HL-60/S4 treated with retinoic acid at 250 ng/mL for 4 days and 3 days (cell line): Measurements from ENCODE around the gene PDGFRB.

Experiments used
- in situ Hi-C: fragments of 300-500 bp; cut with MboI; formaldehyde crosslinking; loops from 2 replicates; pipeline ENCODE4 v1.7.0; 2022; ENCODE audit warnings: low sequenced_read_pairs

The PDGFRB gene

DNA sequence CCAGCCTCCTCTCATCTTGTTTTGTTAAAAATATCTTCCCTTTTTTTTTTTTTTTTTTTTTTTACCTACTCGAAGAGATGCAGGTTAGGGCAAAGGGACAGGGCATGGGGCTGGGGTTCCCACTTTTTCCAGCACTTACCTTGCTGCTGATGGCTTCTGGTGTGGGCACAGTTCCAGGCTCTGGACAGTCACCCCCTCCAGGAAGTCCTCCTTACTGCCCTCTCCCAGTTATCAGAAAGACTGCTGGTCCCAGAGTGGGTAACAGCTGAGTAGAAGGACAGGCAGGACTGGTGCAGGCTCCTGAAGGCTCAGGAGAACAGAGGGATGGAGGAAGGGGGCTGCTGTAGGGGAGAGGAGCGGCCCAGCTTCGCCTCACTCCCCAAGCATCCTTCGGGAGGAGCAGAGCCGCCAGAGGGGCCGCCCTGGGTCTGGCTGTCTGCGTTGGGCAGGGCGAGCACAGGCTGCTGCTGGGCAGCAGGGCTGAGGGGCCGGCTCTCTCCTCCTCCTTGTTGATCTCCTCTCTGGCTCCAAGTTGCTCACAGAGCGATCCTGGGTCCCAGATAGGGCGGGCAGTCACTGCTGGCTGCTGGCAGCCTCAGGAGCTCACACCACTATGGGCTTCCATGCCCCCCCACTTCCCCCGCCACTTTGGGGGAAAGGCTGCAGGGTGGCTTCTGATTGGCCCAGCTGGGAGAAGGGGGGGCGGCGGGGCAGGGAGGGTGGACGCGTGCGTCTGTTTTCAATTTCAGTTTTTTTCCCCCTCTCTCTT is at the start of gene PDGFRB:
Gene PDGFRB, minus strand, starts transcription at position 588 of the 769 bp plus-strand sequence. CDS start 18,798 bp downstream, outside the sequence.
- in situ Hi-C loops: no loop called here

DNA sequence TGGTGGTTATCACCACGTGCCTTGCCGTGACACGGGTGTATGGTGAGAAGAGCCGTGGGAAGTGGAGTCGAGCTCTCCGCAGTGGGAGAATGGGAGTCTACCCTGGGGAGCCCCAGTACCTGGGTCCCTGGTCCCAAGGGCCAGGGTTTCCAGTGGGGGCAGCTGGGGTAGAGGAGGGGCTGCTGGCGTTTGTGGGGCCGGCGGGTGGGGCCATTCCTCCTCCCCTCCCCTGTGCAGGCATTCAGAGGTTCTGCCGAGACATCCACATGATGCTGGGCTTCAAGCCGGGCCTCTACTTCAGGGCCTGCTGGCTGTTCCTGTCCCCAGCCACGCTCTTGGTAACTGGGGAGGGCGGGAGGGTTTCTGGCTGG is 48.9 kb upstream of the PDGFRB start:
- in situ Hi-C loops: no loop called here

DNA sequence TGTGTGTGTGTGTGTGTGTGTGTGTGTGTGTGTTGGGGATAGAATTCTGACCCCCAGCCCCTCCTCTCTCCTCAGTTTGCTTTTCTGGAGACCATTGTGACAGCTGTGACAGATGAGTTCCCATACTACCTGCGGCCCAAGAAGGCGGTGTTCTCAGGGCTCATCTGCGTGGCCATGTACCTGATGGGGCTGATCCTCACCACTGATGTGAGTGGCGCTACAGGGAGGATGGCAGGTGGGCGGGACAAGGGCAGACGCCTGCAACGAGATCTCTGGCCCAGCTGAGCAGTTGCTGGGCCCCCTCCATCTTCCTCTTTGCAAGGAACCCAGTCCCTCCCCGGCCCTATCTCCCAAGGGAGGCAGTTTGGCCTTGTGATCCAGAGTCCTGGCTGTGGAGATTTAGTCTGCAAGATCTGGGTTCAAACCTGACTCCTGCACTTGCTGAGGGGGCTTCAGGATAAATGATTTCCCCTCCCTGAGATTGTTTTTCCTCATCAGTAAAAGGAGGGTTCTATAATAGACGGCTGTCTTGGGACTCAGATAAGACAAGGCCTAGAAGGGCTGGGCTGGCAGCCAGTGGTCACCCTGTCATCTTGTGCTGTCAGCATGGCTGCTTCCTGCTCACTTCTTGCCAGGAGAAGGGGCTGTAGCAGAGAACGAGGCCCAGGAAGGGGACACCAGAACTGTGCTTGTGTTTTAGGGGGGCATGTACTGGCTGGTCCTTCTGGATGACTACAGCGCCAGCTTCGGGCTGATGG is 48.4 kb upstream of the PDGFRB start:
- in situ Hi-C loops: no loop called here

DNA sequence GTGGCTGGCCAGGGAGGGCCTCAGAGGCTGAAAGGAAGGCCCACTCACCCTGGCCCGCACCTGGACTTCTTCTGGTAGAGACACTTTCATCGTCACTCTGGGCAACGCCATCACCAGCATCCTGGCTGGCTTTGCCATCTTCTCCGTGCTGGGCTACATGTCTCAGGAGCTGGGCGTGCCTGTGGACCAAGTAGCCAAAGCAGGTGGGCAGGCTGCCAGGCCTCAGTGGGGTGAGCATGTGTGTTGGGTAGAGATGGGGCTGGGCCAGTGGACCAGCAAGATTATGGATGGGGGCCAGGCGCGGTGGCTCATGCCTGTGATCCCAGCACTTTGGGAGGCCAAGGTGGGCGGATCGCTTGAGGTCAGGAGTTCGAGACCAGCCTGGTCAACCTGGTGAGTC is 46.9 kb upstream of the PDGFRB start:
- in situ Hi-C loops: no loop called here

DNA sequence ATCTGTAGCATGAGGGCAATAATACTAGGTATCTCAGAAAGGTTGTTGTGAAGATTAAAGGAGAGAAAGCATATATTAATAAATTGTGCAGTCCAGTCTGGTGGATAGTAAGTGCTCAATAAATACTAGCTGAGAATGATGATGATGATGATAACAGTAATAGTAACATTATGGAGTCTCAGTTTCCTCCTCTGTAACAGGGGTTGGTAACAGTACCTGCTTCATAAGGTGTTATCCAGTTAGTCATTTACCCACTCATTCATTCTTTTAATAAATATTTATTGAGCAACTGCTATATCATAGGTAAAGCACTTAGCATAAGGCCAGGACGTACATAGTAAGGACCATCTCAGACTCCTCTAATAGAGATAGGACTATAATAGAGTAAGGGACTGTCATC is 41.8 kb upstream of the PDGFRB start:
- in situ Hi-C loops: no loop called here

DNA sequence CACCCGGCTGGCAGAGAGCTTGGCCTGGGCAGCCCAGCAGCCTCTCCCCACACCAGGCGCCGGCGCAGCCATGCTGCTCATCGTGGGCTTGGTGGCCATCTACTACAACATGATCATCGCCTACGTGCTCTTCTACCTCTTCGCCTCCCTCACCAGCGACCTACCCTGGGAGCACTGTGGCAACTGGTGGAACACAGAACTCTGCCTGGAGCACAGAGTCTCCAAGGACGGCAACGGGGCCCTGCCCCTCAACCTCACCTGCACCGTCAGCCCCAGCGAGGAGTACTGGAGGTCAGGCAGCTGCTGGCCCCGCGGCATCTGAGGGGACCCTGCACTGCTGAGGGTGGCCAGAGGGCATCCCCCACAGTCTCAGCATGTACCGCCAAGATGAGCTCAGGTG is 41.3 kb upstream of the PDGFRB start:
- in situ Hi-C loops: no loop called here

DNA sequence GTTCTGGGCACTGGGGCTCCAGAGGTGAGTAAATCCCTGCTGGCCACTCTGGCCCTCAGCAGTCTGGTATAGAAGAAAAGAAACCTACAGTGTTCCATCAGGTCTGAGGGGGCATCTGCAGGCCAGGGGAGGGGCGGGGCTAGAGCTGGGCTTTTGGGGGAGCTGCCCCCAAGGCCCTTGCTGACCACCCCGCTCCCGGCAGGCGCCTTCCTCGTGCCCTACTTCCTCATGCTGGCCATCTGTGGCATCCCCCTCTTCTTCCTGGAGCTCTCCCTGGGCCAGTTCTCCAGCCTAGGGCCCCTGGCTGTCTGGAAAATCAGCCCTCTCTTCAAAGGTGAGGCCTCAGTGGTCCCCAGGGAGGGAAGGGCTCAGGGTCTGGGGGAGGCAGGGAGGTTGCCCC is 40.9 kb upstream of the PDGFRB start:
- in situ Hi-C loops: no loop called here

DNA sequence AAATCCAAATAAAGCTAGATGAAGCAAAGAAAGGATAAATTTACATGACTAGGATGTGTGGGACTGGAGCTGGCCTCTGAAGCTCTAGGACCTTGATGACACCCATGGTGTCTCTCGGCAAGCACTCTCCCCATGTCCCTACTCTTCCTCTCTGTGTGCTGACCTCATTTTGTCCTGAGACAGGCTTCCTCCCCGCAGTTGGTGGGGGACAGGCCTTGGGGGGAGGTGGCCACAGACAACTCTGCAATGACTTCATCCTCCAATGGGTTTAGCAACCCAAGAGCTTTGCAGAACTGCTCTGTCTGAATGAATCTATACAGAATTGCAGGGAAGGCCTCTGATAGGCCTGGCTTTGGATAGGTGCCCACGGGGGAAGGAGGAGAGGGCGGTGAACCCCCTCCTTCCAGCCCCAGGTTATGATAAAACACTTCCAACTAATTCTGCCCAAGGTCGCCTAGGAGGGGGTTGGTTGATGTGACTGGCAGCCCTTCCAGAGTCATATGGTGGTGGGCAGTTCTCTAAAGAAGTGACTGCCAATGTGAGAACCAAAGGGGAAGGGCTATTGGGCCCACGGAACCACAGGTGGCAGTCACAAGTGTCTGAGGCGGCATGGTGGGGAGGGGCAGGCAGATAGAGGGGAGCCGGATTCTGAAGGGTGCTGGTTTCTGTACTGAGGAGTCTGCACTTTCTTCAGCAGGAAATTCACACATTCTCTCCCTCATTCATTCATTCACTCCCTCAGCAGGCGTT is 40.3 kb upstream of the PDGFRB start:
- in situ Hi-C loops: no loop called here

DNA sequence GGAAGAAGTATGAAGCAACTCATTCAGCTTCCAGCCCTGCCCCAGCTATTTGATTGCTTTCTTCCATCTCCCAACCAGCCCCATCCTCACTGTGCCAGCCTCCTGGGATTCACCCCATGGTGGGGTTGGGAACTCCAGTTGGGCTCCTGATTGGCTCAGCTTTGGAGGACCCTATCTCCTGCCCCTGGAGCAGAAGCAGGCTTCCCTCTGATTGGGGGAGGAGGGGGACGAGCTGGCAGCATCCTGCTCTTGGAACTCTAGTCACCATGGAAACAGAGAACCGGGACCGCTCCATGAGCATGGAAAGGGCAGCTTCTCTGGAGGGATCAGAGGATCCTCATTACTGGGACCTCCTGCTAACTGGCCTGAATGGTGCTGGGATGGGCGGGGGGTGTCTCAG is 36.8 kb upstream of the PDGFRB start:
- in situ Hi-C loops: no loop called here

DNA sequence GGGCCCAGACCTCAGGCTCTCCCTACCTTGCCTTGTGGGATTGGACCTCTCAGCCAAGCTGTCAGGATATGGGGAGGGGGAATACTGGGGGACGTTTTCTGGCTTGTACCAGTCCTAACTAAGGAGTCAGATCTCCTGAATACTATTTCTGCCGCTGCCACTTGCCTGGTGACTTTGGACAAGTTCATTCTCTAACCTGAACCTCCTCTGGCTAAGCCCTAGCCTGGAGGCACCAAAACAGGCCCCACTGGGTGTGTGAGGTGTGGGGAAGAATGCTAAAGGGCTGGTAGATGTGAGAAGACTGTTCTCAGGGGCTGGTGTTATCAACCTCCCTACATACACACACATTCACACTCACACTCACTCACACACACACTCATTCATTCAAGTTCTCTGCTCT is 35.3 kb upstream of the PDGFRB start:
- in situ Hi-C loops: no loop called here

DNA sequence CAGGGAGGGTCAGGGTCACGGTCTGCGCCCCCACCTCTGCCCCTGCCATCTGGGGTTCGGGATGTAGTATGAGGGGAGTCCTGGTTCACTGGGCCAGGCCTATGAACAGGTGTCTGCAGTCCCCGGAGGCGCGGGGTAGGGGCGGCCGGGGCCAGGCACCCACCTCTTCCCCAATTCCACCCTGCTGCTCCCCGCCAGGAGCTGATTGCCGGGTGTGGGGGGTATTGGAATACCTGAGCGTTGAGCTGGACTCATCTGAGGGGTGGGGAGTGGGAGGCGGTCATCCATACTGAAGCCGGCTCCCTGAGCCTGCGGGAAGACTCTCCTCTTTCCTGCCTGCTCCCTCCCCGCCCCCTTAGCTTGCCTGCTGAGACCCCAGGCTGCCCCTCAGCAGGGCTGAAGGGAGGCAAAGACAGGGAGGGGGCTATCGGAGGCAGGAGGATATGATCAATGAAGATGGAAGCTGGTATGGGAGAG is 34.9 kb upstream of the PDGFRB start:
- in situ Hi-C loops: no loop called here

DNA sequence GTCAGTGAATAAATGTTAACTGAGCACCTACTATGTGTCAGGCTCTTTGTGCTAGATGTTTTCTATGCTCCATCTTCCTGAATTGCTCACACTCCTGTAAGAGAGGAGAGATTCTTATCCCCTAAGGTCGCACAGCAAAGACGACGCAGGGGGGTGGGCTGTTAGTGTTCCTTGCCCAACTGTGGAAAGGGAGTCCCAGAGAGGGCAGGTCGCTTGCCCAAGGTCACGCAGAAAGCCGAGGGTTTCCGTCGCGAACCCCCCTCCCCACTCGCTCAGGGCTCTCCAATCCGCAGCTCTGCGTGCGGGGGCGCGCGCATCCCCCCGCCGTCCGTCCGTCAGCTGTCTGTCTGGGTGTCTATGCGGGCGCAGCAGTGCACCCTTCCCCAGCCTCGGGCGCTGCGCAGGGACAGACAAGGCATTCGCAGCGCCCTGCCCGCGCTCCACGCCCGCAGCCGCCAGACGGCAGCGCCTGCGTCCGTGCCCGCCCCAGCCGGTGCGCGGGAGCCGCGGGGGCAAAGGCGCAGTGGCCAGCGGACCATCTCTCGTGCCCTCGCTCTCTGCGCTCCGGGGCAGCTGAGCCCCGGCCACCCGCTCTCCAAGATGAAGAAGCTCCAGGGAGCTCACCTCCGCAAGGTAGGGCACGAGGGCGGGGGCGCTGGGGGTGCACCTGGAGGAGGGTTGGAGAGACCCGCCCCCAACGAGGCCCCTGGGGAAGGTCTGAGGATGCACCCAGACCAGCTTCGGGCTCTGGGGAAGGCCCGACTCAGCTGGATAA is 34.3 kb upstream of the PDGFRB start, which contains the start of gene SLC6A7:
Gene SLC6A7, plus strand, starts transcription at position 335 of the 775 bp plus-strand sequence. Its CDS starts 266 bp downstream, at position 601.
- in situ Hi-C loops: no loop called here

DNA sequence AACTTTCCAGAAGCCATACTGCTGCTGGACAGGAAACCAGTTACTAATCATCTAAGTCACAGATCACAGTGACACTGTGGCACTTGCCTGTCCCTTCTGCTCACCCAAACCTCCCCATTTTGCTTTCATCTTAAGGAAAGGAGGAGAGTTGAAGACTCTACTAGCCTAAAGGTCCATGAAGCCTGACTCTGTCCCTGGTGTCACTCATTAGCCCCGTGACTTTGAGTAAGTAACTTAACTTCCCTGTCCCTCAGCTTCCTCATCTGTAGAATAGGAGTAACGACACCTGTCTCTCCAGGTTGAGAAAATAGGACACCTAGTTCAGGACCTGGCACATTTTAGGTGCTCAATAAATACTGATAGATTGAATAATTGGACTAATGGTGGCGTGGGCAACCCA is 33.7 kb upstream of the PDGFRB start:
- in situ Hi-C loops: no loop called here

DNA sequence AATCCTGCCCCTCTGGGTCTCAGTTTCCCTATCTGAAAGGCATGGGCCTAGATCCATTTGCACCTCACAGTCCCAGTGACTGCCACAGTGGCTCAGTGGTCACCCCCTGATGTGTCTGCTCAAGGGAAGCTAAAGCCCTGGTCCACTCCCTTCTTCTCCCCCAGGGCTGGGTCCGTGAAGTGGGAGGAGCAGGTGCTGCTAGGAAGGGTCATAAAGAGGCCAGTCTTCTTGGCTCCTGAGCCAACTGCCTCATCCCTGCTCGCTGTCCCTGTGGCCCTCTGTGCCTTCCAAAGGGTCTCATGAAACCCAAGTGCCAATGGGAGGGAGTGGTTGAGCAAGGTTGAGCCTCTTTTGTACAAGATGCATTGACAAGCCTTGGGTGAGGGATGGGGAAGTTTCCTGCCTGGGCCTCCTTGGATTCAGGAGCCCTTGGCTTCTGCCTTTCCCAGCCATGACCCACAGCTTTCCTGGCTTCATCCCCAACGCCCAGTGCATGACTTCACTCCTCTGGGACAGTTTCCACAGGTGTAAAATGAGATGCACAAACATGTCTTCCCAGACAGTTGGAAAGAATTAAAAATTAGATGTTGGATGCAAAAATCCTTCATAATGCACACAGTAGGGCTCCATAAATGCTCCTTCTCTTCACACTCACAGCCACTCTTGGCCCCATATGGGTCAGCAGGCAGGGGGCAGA is 32.6 kb upstream of the PDGFRB start:
- in situ Hi-C loops: no loop called here

DNA sequence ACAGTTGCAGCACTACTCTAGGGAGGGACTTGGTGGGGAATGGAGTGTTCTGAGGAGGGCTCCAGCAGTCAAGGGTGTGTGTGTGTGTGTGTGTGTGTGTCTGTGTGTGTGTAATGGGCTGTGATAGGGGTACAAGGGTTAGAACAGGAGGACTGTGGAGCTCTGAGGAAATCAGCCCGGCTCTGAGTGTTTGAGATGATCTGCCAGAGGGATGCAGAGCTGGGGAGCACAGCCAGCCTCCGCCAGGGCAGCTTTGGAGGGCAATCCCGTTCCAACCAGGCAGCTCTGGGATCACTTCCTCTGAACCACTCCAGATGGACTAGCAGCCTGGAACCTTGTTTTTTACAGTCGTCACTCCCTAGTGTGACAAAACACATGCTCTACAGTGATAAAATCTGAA is 31.3 kb upstream of the PDGFRB start:
- in situ Hi-C loops: no loop called here

DNA sequence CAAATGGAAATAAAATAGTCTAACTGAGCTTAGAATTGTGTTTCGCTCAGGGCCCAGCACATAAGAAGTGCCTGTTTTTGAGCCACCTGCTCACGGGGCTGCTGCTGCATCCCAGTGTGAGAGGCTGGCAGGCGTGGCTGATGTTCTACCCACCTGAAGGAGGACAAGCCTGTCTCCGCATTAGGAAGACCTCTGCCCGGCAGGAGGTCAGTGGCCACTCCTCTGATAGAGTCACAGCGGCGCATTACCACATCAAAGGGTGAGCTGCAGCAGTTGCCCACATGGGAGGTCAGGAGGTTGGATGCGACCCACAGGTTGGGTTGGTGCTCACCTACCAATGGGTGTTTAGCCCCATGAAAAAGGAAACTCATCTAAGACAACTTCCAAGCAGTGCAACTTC is 30.5 kb upstream of the PDGFRB start:
- in situ Hi-C loops: no loop called here

DNA sequence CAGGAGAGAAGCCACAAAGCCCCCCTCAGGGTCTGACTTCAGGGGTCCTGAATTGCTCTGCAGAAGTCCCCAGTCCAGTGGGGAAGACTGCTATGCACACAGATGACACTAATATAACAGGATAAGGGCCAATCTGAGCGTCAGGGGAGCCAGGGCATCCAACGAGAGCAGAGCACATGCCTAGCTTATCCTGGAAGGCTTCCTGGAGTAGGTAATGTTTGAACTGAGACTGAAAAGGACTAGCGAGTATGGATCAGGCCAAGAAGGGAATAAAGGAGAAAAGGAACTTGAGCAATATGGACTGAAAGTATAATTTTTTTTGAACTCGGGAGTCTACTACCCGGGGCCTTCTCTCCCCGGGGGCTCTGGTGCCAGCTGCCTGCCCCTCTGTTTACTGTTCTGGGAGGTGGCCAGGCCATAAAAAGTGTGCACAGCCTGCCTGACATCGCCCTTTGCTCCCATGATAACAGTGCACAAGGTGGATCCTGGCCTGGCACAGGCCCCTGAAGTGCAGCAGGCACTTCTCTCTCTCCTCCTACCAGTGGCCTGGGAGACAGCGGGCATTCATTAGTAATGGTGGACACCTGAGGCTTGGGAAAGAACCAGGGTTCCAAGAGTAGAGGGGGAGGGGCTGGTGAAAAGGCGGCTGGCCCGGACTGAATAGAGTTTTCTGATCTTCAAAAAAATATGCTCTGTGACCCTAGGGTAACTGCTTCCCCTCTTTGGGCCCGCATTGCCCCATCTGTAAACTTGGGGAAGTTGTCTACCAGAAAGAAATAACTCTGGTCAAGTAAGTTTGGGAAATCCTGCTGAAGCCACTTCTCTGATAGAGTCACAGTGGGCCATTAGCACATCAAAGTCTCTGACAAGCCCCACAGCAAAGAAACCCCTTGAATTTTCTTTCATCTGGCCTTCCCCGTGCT is 29.6 kb upstream of the PDGFRB start:
- in situ Hi-C loops: no loop called here

DNA sequence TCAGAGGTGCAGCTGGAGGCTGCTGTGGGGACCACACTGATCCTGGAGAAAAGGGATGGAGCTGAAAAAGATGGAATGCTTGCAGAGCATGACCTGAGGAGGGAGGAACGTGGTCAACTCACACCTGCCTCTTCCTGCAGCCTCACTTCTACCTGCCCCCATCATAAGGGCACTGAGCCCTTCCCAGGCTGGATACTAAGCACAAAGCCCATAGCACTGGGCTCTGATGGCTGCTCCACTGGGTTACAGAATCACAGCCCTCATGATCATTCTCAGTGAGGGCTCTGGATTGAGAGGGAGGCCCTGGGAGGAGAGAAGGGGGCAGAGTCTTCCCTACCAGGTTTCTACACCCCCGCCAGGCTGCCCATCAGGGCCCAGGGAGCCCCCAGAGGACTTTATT is 28.4 kb upstream of the PDGFRB start:
- in situ Hi-C loops: no loop called here

DNA sequence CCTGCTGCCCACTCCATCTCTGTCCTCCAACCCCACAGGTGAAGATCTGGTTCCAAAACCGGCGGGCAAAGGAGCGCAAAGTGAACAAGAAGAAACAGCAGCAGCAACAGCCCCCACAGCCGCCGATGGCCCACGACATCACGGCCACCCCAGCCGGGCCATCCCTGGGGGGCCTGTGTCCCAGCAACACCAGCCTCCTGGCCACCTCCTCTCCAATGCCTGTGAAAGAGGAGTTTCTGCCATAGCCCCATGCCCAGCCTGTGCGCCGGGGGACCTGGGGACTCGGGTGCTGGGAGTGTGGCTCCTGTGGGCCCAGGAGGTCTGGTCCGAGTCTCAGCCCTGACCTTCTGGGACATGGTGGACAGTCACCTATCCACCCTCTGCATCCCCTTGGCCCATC is 27.8 kb upstream of the PDGFRB start:
- in situ Hi-C loops: no loop called here
